HG03469 (cell line): ENCODE data around the gene DNM3.

ENCODE experiments used
- ATAC-seq: cut with Tn5 transposase; IDR thresholded peaks from one replicate; pipeline ENCODE4 v1.9.1; 2021; ENCODE audit warnings: mild to moderate bottlenecking, moderate library complexity, moderate number of reproducible peaks; ENCODE audit not compliant: unreplicated experiment

DNM3 gene

DNA sequence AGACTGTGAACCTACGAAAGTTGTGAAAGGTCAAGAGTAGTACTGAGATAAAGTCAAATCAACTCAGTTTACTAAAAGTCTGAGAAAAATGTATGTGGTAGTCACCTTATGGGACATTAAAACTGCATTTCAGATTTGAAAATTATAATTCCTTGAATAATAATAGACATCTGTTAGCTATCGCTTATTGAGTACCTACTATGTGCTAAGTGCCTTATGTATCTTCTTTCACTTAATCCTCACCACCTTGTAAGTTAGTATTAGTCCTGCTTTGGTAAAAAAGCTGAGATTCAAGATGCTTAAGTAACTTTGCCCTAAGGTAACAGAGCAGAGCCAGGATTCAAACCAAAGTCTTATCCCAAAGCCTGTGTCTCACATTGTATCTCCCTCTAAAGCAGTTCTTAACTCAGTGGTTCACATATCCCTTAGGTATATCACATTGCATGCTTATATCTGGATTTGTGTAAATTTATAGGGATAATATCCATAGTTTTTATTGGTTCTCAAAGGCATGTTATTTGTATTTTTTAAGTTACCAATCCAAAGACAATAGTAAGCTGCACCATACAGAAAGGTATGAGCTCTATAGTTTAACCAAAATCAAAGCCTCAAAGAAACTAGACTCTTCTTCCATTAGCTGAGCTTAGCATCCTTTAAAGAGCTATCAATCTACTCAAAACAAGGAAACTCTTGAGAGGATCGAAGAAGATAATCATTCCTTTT lies 601.7 kb downstream of the DNM3 start:
- ATAC-seq: no peak

DNA sequence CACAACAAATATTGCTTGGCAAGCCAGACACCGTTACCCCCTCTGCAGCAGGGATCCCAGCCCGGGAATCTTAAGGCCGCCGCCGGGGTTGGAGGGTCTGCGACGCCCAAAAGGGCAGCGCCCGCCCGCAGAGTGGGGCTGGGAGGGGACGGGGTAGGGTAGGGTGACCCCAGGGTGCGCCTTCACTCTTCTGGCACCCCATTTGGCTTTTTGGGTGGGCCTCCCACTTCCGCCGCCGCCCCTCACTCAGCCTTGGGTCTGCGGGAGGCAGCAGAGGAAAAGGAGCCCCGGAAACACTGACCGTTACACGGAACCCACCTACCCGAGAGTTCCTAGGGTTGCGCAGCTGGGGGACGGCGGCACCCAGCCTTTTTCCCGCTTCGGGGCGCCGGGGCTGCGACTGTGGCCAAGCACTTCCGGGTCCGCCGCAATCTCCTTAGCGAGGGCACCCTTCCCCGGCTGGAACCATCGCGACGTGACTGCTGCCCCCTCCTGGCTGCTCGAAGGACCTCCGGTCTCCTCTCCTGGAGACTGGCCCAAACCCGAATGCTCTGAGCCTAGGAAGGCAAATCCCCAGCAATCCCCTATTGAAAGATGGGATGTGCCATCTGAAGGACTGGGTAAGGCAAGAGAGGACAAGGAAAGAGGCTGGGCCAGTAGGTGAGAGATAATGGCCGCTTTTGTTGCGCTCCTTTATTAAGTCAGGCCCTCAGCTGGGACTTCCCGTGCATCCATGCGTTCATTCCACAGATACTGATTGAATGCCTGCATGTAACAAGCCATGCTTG lies 602.6 kb downstream of the DNM3 start, which contains the start of gene PIGC:
Gene PIGC, minus strand, starts transcription at position 404 of the 788 bp plus-strand sequence. CDS start 1,447 bp downstream, outside the sequence.
- ATAC-seq: peak; percentile 94

DNA sequence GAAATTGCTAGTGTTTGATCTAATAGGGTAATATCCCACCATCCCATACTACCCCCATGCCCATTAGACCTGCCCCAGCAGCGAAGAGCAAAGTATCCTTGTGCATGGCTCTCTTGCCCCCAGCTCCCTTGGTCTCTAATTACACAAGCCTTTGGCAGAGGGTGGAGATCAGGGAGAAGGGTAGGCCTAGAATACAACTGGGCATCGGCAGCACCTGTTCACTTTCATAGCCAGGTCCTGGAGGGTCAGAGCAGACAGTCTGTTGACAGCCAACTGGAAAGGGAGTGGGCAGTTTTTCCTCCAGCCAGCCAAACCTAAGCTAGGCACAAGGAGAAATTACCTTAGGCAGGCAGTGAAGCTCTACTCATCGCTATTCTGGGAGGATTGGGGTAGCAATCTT lies 605.2 kb downstream of the DNM3 start:
- ATAC-seq: no peak

DNA sequence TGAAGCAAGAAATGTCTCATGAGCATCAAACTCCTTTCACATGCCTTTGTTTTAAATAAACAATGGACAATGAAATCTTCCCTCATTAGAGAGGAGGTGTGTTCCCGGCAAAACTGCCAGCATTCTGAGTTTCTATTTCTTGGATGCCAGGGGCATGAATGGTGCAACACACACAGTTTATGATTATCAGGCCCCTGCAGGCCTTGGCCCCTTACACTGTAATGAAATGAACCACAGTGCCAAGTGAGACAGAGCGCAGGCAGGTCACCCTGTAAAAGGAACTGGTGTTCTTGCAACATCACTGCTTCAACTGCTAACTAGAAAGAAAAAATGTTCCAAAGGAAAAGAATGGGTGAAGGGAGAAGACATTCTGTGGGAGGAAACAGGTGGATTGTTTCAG lies 606.3 kb downstream of the DNM3 start:
- ATAC-seq: no peak

DNA sequence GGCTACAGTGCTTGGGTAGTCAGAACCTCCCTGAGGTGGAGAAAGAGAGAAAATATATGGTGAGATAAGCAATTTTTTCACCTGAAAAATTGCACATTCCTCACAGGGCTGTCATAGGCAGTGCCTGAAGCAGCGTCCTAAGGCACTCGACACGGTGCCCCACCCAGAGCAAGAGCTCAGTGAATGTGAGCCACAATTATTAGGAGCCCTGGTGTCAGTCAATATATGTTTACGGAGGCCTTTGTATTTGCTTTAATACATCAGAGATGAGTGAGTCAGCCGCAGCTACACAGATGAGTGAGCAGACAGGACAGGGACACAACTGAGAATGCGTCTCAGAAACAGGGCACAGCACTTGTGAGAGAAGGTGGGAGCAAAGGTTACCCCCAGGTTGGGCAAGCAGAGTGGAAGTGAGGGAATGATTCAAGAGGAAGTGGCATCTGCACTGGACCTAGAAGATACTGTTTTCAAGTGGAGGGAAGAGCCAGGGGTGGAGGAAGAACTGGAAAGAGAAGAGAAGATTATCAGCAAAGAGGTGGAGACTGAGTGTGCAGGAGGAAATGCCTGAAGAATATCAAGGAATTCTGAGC lies 607.8 kb downstream of the DNM3 start:
- no peak for ATAC-seq

DNA sequence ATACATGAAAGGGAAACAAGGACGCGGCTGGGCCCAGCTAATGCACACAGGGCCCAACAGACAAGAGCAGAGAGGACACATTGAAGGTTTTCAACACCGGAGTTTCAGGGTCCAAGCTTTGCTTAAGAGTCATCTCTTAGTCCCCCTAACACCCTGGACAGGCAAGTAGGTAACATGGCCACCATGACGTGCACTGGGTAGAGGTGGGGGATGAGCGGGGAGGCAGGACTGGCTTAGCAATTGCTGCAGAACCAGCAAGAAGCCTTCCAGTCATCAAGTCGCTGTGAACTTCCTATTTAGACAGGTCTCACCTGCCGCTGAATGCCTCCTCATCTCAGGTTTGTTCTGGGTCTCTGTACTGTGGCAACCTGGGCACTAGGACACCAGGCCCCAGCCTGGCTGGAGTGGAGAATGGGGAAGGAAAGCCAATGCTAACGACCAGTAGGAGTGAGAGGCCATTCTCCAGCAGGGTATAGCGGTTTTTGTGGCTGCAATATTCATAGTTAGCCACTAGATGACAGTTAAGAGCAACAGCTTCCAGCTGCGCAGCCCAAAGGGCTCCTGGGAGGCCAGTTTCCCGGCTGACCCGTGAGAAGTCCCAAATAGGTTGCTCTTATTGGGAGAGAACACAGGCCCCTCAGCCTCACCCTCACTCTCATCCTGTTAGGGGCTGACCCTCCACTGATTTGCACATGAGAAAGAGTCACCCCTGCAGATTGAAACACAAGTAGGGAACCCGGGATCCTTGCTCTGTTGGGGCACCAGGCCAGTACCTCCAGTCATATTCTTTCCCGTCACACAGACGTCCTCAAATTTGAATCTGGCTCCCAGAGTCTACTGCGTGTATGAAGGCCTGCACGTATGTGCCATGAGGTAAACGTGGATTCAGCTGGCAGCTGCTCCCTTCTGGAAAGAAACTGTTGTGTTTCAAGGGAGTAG lies 608.6 kb downstream of the DNM3 start:
- ATAC-seq: peak; percentile 60

DNA sequence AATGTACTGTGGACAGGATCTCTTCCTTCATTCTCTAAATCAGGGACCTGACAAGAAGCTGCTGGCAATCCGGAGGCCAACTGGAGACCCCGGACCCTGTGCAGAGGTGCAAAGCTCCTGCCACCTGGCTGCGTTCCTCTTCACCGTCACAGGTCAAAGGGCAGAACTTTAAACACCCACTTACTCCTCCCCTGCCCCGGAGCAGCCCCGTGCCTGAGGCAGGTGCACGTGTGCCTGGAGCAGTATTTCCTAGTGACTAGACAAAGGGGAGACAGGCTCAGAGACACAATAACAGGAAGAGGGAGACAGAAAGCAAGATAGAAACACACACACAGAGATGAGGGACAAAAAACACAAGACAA lies 609.2 kb downstream of the DNM3 start:
- ATAC-seq: no peak

DNA sequence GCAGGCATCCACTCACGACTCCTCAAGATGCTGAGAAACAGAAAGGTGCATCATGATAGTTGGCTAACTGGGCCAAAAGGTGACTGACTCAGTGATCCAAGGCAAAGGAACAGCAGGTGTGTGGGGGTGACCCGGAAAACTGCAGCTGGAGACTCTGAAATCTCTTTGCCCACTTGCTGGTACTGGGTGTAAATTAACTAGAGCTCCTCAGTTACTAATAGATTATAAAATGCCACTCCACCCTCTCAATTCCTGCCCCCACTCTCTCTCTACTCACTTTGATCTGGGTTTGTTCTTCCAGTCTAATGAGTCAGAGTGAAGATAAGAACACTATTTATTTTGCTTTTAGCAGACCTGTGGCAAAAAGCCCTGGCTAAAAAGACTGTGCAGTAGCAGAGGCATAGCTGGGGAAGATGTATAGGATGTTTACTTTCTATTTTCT lies 609.7 kb downstream of the DNM3 start:
- ATAC-seq: no peak

DNA sequence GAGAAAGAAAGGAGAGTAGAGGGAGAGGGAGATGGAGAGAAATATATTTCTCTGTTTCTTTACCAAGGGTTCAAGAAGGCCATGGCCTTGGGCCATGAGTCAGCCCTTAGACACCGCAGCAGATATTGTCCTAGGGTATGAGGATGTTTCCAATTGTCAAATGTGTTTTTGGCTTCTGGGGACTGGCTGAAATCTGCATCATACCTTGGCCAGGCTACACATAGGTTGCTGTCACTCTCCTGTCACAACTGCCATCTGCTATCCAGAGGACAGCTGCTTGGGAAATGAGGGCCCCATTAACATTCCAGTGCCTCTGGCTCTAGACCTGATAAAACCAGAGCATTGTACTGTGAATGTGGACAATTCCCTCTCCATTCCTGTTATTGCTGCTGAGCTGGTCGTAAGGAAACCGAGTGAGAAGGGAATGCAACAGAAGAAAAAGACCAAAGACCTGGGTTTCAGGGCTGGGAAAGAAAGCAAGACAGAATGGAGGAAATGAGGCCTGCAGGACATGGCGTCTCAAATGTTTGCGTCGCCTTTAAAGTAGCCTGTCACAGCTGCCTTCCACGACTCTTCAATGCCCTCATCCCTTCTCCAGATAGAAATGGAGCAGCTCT lies 611.3 kb downstream of the DNM3 start:
- ATAC-seq: no peak

DNA sequence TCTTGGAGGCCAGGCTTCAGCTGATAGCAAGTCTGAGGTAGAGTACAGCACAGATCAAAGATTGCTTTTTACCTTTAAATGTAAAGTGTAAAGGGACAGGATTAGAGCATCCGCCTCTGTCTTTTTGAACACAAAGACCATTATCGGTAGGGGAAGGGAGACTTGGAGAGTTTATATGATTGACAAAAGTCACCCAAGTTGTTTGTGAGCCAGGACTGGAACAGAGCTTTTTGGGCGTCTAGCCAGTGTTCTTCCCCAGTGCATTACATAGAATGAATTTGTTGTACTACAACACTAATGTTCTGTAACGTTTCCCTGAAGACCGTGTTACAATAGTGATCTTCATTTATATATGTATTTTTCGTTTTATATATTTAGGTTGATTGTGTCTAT lies 611.9 kb downstream of the DNM3 start:
- no peak for ATAC-seq

DNA sequence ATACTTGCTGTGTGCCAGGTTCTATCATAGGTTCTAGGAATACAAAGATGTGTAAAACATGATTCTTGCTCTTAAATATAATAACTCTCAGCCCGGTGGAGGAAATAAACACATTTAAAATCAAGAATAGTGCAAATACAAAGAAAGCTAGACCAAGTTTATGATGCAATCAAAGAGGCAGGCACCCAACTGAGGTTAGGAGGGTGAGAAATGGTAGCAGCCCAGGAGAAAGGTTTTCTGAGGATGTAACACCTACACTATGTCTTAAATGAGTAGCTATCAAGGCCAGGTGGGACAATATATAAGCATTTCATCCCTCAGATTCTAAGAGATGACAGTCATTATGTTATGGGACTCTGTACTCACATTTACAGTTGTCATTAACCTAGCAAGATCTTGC lies 612.3 kb downstream of the DNM3 start:
- ATAC-seq: no peak

DNA sequence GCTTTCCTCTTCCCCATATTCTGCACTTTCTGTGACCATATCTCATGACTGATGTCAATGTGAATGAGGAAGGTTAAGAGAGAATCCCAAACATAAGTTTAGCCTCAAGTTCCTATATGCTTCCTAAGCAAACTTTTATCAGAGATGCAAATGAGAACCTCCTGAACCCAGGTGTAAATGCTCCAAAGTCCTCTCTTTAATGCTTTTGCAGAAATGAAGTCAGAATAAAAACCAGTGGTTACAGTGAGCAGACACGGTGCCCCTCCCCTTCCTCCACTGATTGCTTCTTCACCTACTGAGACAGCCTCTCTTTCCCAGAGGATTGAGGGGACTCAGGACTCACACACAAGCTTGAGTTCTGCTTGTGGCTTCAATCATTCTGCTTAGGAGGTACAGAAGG lies 614.2 kb downstream of the DNM3 start:
- no peak for ATAC-seq

DNA sequence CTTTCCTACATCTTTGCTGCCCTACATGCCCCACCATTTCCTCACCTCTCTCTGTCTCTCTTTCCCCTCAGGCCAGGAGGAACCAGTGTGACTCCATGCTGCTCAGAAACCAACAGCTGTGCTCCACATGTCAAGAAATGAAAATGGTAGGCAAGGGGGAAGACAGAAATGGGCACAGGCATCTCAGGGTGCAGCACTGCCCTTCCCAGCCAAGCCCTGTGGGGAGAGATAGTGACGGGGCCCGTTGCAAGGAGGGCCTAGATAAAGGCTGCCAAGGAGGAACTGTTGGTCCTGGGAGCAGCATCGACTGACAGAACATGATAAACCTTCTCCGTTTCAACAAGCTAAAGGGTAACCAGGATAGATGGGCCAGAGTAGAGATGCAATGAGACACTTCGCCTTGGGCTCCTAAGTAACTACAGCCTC lies 615.1 kb downstream of the DNM3 start:
- ATAC-seq: no peak

DNA sequence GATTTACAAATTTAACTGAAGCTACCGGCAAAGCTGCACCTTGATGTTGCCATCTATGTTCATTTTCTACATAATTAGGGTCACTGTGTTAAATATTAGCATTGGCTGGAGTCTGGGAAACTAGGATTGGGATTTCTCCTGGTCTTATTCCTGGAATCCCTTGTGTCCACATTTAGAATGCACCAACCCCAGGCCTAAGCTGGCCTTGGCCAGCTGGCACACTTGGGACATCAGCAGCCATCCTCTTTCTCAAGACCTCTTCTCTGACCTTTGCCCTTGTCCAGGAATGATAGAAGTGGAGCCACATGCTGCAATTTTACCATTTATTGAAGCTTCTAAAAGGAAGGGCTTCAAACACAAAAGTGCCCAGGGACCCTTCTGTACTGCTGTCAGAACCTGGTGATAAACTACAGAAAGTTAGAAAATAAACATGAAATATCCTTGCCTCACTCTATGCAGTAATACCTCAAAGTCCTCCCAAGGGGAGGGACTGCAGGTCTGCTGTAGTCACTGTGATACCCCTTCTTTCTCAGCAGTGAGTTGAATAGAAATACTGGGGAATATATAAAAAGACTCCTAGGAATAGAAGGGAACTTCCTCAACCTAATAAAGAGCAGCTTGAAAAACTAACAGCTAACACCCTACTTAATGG lies 616.3 kb downstream of the DNM3 start:
- ATAC-seq: no peak

DNA sequence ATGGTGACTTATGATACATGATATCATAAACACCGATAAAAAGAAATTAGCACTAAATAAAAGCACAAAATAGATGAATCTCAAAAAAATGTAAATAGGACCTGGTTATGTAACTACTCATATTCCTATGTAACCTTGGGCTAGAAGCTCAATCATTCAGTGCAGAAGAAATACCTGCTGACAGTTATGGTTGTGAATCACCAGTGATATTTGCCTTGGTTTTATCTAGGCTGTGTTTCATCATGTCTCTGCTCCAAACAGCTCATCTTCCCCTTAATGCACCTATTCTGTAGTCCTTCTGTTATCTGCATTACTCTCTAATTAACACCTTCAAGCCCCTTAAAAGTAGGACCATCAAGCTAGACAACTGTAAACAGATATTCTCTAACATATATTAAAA lies 618.9 kb downstream of the DNM3 start:
- no peak for ATAC-seq

DNA sequence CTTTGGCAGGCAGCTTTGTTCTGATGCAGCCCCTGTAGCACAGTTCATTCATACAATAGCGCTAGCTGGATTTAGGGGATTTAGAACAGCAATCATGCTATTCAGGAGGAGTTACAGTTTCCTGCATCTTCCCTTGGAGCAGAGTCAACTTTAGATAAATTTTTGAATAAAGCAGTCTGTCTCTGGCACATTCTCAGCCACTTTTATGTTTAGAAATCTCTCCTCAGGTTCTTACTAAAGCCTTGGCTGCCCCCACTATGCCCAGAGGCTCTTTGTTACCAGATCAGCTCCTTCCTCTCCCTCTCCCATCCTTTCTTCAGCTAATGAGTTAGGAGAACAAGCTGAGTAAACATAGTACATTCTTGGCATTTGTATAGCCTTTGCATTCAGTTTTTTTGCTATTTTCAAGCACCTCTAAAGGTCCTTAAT lies 619.6 kb downstream of the DNM3 start:
- ATAC-seq: no peak
